ENCODE data around the gene ROCK2. TPM values are rescaled to one million over a fixed set of nuclear protein-coding genes. Genes with fewer than 3 reads are reported as not detected.
A peak's percentile ranks its signal among the peaks of the same experiment; 100 is the strongest.

ROCK2 gene
- total and polyA plus RNA-seq, 2 of the 13 experiments (the other 11 are each of a cell fraction or from before 2014, with no cell fraction given), result 38.1 to 119 TPM

DNA sequence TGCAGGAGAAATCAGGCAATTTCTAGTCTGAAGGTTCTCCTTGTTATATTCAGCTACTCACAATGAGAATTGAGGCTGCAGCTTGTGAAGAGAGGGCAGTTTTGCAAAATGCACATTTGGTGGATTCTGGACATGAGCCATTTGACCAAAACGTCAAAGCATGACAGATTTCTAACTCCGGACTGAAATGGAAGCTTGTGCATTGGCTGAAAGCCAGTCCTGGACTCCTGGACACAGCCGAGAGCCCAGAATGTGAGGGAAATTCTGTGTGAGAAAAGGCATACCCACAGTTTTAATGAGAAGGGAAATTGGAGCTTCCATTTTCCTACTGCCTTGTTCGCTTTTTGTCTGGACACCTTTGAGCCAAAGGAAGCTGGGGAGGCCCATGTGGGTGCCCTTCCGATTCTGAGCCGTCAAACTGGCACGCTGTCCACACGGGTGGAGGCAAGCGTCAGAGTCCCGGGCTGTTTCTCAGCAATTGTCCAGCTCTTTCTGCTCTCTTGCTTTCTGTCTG is 23.7 kb upstream of the ROCK2 start:
- in situ Hi-C loops (cut with HindIII; ENCODE audit: extremely low pct_ligation_motif_present, low pct_unique_long_range_greater_than_20kb), result no loop called here
- peaks cover 91% of the 10 kb centered on the region for H3K4me1 ChIP-seq (ENCODE audit: insufficient read depth, low read length)
- FAIRE-seq, result no peak
- no peak for DNase-seq (ENCODE audit: low spot score)
- 68% methylated on average over 10 of the region's 10 CpGs for WGBS (ENCODE audit: low lambda C conversion rate)
- BruUV-seq (replicated peaks), result no TSS peak
- H3K36me3 ChIP-seq (replicated peaks in 1 of 2; ENCODE audit: control insufficient read depth in 1 of 2, insufficient read depth in 2 of 2, low read length in 2 of 2), result no peaks in the 10 kb centered on the region
- H2AFZ ChIP-seq (ENCODE audit: low read length), result peak overlapping the region; percentile 5
- no peaks in the 10 kb centered on the region for H3K9me3 ChIP-seq (ENCODE audit: low read length)
- POLR2A ChIA-PET, result interaction anchor here (0.8 to 8.3 kb wide), 6 partner anchors 7 to 26 kb away, joined by 3 to 220 read pairs (median 33); partner anchors contain the start of gene ROCK2
- H3K4me3 ChIP-seq (replicated peaks in 1 of 3; ENCODE audit: insufficient read depth in 1 of 3, low read depth in 2 of 3, low read length in 3 of 3), result no peak overlapping the region; a peak in 1 of 6 replicates
- H3K79me2 ChIP-seq (ENCODE audit: insufficient read depth, low read length), result peaks cover 19% of the 10 kb centered on the region
- intact Hi-C loops (cut with micrococcal nuclease; ENCODE audit: unreplicated experiment), result loop anchor here (10.0 kb wide), 1 partner anchor 167 kb away; the partner anchor contains the start of gene GREB1
- CTCF ChIA-PET (ENCODE audit: low intra/inter-chr PET ratio, low total read pairs), result no interaction called here
- H3K27ac ChIP-seq (ENCODE audit: extremely low read length, insufficient read depth, low read length), result peak overlapping the region; percentile 38
- H3K4me2 ChIP-seq (ENCODE audit: low read depth, low read length), result peak overlapping the region; percentile 5; the same call in 1 of the 2 replicates
- ATAC-seq, result no peak
- no peaks in the 10 kb centered on the region for H4K20me1 ChIP-seq (ENCODE audit: insufficient read depth, low read length)
- peak overlapping the region; percentile 17; the same call in 1 of the 2 replicates for H3K9ac ChIP-seq (ENCODE audit: insufficient read depth, low read depth, low read length)
- H3K27me3 ChIP-seq (ENCODE audit: control insufficient read depth in 1 of 2, insufficient read depth in 2 of 2, low read length in 2 of 2), result no peaks in the 10 kb centered on the region
- TF ChIP-seq ZNF260 (CRISPR knock-in tag; IDR thresholded peaks at IDR 0.05; ENCODE audit: borderline replicate concordance, low read depth) (no peak), ZNF33B (CRISPR knock-in tag; IDR thresholded peaks at IDR 0.05) (0 out of 2 replicates have a peak, but pooled peaks have one; percentile 59), ZNF788 (CRISPR knock-in tag; IDR thresholded peaks at IDR 0.05; ENCODE audit: borderline replicate concordance) (no peak), ZNF780A (CRISPR knock-in tag; IDR thresholded peaks at IDR 0.05) (no peak), ZSCAN30 (CRISPR knock-in tag; IDR thresholded peaks at IDR 0.05) (no peak), STAG1 (CRISPR knock-in tag; IDR thresholded peaks at IDR 0.05) (no peak), CC2D1A (CRISPR knock-in tag; IDR thresholded peaks at IDR 0.05) (0 out of 2 replicates have a peak, but pooled peaks have one; percentile 66), ZNF724P (CRISPR knock-in tag; IDR thresholded peaks at IDR 0.05; ENCODE audit: borderline replicate concordance) (0 out of 2 replicates have a peak, but pooled peaks have one; percentile 29), MBD4 (IDR thresholded peaks at IDR 0.05; ENCODE audit: borderline replicate concordance, low read length) (no peak), SALL1 (CRISPR knock-in tag; IDR thresholded peaks at IDR 0.05) (0 out of 2 replicates have a peak, but pooled peaks have one; percentile 4), HDAC2 (CRISPR knock-in tag; IDR thresholded peaks at IDR 0.05) (0 out of 2 replicates have a peak, but pooled peaks have one; percentile 27)
- TF ChIP-seq, protein P1, sequence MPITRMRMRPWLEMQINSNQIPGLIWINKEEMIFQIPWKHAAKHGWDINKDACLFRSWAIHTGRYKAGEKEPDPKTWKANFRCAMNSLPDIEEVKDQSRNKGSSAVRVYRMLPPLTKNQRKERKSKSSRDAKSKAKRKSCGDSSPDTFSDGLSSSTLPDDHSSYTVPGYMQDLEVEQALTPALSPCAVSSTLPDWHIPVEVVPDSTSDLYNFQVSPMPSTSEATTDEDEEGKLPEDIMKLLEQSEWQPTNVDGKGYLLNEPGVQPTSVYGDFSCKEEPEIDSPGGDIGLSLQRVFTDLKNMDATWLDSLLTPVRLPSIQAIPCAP (CRISPR knock-in tag; IDR thresholded peaks at IDR 0.05; ENCODE audit: low read depth), result no peak
- TF ChIP-seq, protein P2, sequence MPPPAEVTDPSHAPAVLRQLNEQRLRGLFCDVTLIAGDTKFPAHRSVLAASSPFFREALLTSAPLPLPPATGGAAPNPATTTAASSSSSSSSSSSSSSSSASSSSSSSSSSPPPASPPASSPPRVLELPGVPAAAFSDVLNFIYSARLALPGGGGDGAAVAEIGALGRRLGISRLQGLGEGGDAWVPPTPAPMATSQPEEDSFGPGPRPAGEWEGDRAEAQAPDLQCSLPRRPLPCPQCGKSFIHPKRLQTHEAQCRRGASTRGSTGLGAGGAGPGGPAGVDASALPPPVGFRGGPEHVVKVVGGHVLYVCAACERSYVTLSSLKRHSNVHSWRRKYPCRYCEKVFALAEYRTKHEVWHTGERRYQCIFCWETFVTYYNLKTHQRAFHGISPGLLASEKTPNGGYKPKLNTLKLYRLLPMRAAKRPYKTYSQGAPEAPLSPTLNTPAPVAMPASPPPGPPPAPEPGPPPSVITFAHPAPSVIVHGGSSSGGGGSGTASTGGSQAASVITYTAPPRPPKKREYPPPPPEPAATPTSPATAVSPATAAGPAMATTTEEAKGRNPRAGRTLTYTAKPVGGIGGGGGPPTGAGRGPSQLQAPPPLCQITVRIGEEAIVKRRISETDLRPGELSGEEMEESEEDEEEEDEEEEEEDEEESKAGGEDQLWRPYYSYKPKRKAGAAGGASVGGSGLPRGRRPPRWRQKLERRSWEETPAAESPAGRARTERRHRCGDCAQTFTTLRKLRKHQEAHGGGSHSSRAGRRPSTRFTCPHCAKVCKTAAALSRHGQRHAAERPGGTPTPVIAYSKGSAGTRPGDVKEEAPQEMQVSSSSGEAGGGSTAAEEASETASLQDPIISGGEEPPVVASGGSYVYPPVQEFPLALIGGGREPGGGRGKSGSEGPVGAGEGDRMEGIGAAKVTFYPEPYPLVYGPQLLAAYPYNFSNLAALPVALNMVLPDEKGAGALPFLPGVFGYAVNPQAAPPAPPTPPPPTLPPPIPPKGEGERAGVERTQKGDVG (CRISPR knock-in tag; IDR thresholded peaks at IDR 0.05; ENCODE audit: borderline replicate concordance), result peak; percentile 51; the same call in 1 of the 2 replicates
- TF ChIP-seq, protein P3, sequence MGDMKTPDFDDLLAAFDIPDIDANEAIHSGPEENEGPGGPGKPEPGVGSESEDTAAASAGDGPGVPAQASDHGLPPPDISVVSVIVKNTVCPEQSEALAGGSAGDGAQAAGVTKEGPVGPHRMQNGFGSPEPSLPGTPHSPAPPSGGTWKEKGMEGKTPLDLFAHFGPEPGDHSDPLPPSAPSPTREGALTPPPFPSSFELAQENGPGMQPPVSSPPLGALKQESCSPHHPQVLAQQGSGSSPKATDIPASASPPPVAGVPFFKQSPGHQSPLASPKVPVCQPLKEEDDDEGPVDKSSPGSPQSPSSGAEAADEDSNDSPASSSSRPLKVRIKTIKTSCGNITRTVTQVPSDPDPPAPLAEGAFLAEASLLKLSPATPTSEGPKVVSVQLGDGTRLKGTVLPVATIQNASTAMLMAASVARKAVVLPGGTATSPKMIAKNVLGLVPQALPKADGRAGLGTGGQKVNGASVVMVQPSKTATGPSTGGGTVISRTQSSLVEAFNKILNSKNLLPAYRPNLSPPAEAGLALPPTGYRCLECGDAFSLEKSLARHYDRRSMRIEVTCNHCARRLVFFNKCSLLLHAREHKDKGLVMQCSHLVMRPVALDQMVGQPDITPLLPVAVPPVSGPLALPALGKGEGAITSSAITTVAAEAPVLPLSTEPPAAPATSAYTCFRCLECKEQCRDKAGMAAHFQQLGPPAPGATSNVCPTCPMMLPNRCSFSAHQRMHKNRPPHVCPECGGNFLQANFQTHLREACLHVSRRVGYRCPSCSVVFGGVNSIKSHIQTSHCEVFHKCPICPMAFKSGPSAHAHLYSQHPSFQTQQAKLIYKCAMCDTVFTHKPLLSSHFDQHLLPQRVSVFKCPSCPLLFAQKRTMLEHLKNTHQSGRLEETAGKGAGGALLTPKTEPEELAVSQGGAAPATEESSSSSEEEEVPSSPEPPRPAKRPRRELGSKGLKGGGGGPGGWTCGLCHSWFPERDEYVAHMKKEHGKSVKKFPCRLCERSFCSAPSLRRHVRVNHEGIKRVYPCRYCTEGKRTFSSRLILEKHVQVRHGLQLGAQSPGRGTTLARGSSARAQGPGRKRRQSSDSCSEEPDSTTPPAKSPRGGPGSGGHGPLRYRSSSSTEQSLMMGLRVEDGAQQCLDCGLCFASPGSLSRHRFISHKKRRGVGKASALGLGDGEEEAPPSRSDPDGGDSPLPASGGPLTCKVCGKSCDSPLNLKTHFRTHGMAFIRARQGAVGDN (CRISPR knock-in tag; IDR thresholded peaks at IDR 0.05), result peak; percentile 62
- TF ChIP-seq, protein P4, sequence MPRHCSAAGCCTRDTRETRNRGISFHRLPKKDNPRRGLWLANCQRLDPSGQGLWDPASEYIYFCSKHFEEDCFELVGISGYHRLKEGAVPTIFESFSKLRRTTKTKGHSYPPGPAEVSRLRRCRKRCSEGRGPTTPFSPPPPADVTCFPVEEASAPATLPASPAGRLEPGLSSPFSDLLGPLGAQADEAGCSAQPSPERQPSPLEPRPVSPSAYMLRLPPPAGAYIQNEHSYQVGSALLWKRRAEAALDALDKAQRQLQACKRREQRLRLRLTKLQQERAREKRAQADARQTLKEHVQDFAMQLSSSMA (CRISPR knock-in tag; IDR thresholded peaks at IDR 0.05), result 0 out of 2 replicates have a peak, but pooled peaks have one; percentile 40

Data from HepG2 (cell line).